Colonic mucosa (tissue), 4 donors: Measurements from ENCODE around the gene SERINC5. TPM values are rescaled to one million over a fixed set of nuclear protein-coding genes. Genes with fewer than 3 reads are reported as not detected.
A peak's percentile ranks its signal among the peaks of the same experiment; 100 is the strongest.
"Not testable (repeated sequence)": the region's sequence is repeated elsewhere in the genome, so short reads cannot be mapped to it uniquely, and the experiment has no call there.

Experiments used
- DNase-seq: peaks from one replicate; pipeline ENCODE4 v3.0.0-alpha.2; 2020
- H3K27ac ChIP-seq: fragments of 200-600 bp; one replicate; pipeline ENCODE4 v1.8.0; 2021
- H3K27me3 ChIP-seq: fragments of 200-600 bp; one replicate; pipeline ENCODE4 v1.8.0; 2021
- H3K36me3 ChIP-seq: fragments of 200-600 bp; one replicate; pipeline ENCODE4 v1.8.0; 2021
- H3K4me1 ChIP-seq: fragments of 200-600 bp; one replicate; pipeline ENCODE4 v1.8.0; 2021; ENCODE audit warnings: mild to moderate bottlenecking
- H3K4me3 ChIP-seq: fragments of 200-600 bp; one replicate; pipeline ENCODE4 v1.8.0; 2021
- H3K9ac ChIP-seq, 2 donors: one replicate each; pipeline ENCODE4 v1.7.0; 2013; ENCODE audit warnings: control low read depth in 2 of 2, low read depth in 2 of 2, low read length in 2 of 2
- H3K9me3 ChIP-seq: fragments of 200-600 bp; one replicate; pipeline ENCODE4 v1.8.0; 2021
- CTCF ChIP-seq: fragments of 200-600 bp; IDR thresholded peaks from one replicate; pipeline ENCODE4 v1.8.0; 2022; ENCODE audit warnings: antibody characterized with exemption, mild to moderate bottlenecking
- intact Hi-C: fragments of 100-400 bp; cut with DNase I; formaldehyde crosslinking; loops from one replicate; pipeline ENCODE4 v1.14.1; 2022
- total RNA-seq, 2 donors: library from RNA; stranded (reverse); fragmentation: NEBNext Ultra II Directional in 1 of 2; extraction: Animal tissue kit (Norgen Biotek cat#: 25700) in 1 of 2; gene quantifications; one replicate each; pipeline ENCODE4 v1.2.1, GENCODE V29; 2021
- donor health status: healthy.
- donor health status: DM: no; HTN: no; CAD: no.
- donor health status: DM: no; HTN: no; CAD: no.

SERINC5 gene
- total RNA-seq, 2 donors from 2014 or later = 138 to 141 TPM

- intact Hi-C loops = no loop called here
Measured at GRCh38 chr5:80097451-80097850, 158.4 kb downstream of the SERINC5 start.

GRCh38 chr5:80094236-80094738 lies 161.6 kb downstream of the SERINC5 start:
- no peaks in the 10 kb centered on the region for H3K4me1 ChIP-seq
- H3K9ac ChIP-seq = no peak overlapping the region
- no peak for TF ChIP-seq CTCF
- no peak for DNase-seq
- H3K27me3 ChIP-seq = no peaks in the 10 kb centered on the region
- no peak overlapping the region for H3K27ac ChIP-seq
- no peaks in the 10 kb centered on the region for H3K9me3 ChIP-seq
- intact Hi-C loops = no loop called here
- no peak overlapping the region for H3K4me3 ChIP-seq
- H3K36me3 ChIP-seq = no peaks in the 10 kb centered on the region

More at GRCh38 chr5:80097451-80097850, 158.4 kb downstream of the SERINC5 start:
- Histone ChIP-seq H3K4me3 (no peak overlapping the region), H3K9me3 (no peaks in the 10 kb centered on the region), H3K9ac (no peak overlapping the region), H3K27ac (no peak overlapping the region), H3K4me1 (no peaks in the 10 kb centered on the region), H3K36me3 (no peaks in the 10 kb centered on the region), H3K27me3 (no peaks in the 10 kb centered on the region)
- no peak for TF ChIP-seq CTCF
- DNase-seq = no peak

DNA sequence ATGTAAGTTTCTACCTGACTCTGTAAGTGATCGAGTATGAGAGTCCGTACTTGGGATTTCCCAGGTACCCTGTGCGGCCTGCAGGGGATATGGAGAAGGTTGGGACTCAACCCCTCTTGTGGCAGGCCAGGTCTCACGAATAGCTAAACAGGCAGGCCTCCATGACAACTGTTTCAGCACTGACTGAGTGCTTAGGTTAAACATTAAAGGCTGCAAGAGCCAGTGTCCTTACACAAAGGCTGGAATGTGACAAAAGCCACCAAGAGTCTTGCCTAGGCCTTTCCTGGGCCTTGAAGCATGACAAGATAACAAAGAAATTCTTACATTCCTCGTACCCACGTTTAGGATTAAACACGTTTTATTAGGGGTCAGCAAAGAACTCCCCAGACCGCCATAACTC lies 162.1 kb downstream of the SERINC5 start:
- H3K27me3 ChIP-seq = no peaks in the 10 kb centered on the region
- no peak overlapping the region for H3K9ac ChIP-seq
- DNase-seq = no peak
- intact Hi-C loops = no loop called here
- no peak overlapping the region for H3K27ac ChIP-seq
- H3K36me3 ChIP-seq = no peaks in the 10 kb centered on the region
- H3K4me1 ChIP-seq = no peaks in the 10 kb centered on the region
- H3K4me3 ChIP-seq = no peak overlapping the region
- TF ChIP-seq CTCF = no peak
- H3K9me3 ChIP-seq = no peaks in the 10 kb centered on the region

DNA sequence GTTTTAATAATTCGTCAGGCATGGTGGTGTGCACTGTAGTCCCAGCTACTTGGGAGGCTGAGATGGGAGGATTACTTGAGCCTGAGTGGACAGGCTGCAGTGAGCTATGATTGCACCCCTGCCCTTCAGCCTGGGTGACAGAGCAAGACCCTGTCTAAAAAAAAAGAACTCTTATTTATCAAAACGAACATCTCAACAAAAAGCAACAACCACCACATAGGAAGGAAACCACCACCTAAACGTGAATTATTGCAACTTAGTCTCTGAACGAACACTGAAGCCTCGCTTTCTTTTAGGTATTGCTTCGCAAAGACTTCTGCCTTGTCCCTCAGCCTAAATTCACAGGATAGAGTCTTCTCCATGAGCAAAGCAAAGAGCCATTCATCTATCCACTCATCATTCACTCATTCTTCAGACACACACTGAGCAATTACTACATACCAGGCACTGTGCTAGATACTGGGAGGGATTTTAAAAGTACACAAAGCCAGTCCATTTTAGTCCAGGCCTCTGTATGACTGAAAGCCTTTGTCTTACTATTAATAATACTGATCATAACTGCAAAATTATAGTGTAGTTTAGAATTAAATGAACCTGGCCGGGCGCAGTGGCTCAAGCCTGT lies 163.3 kb downstream of the SERINC5 start:
- intact Hi-C loops = no loop called here
- Histone ChIP-seq H3K4me3 (no peak overlapping the region), H3K27ac (no peak overlapping the region), H3K27me3 (no peaks in the 10 kb centered on the region), H3K36me3 (no peaks in the 10 kb centered on the region), H3K9ac (no peak overlapping the region), H3K9me3 (no peaks in the 10 kb centered on the region), H3K4me1 (no peaks in the 10 kb centered on the region)
- DNase-seq = no peak
- no peak for TF ChIP-seq CTCF

DNA sequence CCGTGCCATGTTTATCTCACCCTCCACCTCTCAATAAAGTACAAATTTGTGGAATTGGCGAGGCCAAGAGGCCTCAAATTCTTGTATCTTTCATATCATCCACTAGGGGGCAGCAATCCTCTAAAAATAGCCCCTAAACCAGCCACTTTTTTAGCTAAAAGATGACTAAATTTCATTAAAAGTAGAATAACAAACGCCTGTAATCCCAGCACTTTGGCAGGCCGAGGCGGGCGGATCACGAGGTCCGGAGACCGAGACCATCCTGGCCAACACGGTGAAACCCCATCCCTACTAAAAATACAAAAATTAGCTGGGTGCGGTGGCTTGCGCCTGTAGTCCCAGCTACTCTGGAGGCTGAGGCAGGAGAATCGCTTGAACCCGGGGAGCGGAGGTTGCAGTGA lies 164.1 kb downstream of the SERINC5 start:
- H3K4me1 ChIP-seq, DNase-seq, H3K27me3 ChIP-seq, H3K27ac ChIP-seq, H3K9ac ChIP-seq, H3K9me3 ChIP-seq, H3K36me3 ChIP-seq, H3K4me3 ChIP-seq: not testable (repeated sequence)
- peak; percentile 57 for TF ChIP-seq CTCF
- intact Hi-C loops = loop anchor here (2.0 kb wide), 1 partner anchor 219 kb away; no protein-coding TSS in a partner anchor
